NCI-H2196 (cell line): ENCODE measurements around the gene PMM1.

Experiments
- DNase-seq: peaks from one replicate; lab custom pipeline; 2025; ENCODE audit not compliant: unreplicated experiment; lab: John Stamatoyannopoulos, UW

Gene PMM1

DNA sequence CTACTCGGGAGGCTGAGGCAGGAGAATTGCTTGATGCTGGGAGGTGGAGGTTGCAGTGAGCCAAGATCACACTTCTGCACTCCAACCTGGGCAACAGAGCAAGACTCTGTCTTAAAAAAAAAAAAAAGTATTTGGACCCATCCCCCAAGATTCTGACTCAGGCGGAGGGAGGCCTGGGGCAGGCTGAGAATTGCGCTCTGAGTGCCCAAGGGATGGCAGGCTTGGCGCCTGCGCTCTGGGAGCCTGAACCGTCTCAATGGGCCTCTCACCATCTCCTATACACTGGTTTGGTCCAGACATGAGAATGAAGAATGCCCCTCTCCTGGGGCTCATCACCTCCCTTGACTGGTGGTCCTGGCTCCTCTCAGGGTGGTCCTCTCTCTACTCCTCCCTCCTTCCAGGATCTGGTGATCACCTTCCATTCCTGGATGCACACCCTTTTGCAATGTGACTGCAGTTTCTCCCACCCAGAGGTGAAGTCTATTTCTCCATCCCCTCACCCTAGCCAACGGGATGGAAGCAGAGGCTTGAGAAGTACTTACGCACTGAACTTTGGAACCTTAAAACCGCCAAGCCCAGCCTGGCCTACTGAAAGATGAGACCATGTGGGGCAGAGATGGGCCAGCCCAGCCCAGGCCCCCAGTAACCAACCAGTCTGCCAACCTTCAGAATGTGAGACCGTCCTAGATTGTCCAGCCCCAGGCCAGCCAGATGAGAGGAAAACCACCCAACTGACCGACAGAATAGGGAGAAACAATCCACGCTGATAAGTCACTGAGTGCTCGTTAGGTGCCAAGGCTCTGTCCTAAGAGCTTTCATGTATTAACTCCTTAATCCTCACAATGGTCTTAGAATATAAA is 50.3 kb downstream of the PMM1 start:
- DNase-seq = no peak

DNA sequence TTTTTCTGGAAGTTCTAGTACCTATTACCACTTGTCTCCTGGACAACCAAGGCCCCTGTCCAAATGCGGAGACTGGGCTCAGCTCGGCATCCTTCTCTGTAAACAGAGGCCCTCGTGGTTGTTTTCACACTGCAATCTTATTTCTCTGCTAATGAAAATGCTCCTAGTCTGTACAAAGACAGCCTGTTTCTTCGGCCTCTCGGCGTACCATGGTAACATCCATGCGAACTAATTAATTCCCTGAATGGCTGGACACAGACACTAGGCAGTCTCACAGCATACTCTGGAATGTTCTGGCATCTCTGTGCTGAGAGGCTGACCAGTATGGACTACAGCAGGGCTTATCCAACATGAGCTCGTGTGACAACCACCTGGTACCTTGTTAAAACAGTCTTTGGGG is 51.1 kb downstream of the PMM1 start:
- DNase-seq = no peak

DNA sequence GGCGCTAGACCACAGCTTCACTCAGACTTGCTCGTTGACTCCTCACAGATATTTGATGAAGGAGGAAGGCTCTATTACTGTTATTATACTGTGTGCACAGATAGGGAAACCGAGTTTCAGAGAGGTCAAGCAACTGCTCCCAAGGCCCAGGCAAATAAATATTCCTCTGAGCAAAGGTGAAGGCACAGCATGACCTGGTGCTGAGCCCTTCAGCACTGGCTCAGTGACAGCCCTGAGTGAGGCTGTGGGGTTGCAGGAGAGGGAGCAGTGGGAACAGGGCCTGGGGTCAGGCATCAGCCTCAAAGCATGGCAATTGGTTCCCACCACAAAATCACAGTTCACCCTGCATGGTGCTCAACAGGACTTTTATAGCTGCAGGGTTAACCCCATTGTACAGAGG is 52.4 kb downstream of the PMM1 start:
- DNase-seq = no peak

DNA sequence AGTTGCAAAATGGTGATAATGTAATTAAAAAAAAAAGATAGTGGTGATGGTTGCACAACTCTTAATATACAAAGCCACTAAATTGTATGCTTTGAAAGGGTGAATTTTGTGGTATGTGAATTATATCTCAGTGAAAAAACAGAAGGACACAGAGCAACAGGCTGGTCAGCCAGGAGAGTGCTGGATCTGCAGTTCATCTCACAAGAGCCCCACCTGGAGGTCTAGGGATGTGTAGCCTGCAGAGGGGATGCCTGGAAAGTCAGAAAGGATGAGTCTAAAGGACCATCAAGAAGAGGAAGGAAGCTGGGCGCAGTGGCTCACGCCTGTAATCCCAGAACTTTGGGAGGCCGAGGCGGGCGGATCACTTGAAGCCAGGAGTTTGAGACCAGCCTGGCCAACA is 54.4 kb downstream of the PMM1 start:
- DNase-seq = peak; percentile 16

DNA sequence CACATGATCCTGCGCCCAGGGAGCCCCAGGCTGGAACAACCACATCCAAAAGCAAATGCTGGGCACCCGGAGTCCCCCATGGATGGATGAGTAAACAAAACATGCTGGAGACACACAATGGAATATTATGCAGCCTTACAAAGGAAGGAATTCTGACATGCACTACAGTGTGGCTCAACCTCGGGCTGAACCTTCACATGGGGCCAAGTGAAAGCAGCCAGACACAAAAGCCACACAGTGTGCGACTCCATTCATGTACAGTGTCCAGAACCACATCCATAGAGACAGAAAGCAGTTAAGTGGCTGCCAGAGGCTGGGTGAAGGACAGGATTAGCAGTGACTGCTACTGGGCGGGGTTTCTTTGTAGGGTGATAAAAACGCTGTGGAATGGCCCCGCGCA is 55.4 kb downstream of the PMM1 start:
- no peak for DNase-seq

DNA sequence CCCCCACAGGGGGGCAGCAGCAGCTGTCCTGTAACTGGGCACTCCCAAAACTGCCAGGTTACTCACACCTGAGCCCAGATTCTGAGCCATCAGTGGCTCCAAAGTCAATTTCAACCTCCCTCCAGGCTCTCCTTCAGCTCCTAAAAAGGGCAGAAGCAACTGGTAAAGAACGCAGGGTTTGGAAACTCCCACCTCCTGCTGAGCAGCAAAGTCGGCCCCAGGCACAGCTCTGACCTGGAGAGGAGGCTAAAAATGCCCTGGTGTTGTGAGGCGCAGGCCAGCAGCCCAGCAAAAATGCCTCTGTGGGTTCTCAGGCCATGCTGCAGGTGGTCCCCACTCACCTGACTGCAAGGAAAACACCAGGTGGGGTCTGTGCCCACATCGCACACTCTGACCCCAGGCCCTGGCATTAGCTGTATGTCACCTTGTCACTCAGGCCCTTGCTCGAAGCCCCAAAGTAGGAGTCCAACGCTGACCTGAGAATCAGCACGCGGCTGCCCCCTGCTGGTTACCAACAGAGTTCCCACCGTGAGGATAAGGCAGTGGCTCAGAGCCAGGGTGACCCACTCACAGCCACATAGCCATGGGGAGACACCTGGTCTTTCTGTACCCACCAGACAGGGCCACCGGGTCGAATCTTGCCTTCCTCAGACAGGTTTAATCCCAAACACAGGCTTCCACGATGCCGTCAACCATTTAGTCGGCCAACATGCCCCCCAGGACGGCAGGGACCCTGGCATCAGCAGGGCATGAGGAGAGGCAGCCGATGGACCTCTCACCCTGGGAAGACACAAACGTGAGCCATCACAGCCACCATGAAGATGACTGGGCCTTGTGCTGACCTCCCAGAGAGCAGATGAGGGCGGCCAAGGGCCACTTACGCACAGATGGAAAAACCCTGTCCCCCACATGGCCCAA is 56.5 kb downstream of the PMM1 start:
- DNase-seq = peak; percentile 67

DNA sequence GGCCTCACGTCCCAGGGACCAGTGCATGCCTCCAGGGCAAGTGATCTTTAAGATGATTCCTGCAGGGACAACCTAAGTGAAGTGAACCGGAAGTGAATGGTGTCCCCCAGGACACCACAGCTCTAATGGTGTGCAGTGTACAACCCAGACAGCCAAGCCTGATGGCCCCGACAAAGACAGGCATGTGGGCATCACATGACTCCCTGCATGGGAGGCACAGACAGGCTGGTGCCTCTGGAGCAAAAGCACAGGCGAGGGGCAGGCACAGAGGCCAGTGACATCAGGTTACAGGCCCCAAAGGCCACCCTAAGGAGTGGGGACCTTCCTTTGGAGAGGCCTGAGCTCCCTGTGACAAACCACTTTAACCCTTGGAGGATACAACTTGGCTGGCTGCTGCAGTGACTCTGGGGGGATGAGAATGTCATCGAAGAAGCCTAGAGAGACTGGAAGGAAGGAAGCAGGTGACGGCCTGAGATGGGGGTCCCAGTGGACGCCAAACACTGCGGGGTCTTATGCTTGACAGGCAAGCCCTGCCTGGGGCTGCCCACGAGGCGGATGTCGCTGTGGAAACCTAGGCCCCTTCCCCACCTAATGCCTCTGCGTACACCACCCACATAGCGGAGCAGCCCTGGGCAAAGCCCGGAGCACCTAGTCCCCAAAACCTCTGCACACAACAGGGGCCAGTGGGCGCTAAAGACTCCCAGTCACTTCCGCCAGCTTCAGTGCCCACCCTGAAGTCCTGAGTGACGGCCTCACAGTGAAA is 57.7 kb downstream of the PMM1 start:
- no peak for DNase-seq

DNA sequence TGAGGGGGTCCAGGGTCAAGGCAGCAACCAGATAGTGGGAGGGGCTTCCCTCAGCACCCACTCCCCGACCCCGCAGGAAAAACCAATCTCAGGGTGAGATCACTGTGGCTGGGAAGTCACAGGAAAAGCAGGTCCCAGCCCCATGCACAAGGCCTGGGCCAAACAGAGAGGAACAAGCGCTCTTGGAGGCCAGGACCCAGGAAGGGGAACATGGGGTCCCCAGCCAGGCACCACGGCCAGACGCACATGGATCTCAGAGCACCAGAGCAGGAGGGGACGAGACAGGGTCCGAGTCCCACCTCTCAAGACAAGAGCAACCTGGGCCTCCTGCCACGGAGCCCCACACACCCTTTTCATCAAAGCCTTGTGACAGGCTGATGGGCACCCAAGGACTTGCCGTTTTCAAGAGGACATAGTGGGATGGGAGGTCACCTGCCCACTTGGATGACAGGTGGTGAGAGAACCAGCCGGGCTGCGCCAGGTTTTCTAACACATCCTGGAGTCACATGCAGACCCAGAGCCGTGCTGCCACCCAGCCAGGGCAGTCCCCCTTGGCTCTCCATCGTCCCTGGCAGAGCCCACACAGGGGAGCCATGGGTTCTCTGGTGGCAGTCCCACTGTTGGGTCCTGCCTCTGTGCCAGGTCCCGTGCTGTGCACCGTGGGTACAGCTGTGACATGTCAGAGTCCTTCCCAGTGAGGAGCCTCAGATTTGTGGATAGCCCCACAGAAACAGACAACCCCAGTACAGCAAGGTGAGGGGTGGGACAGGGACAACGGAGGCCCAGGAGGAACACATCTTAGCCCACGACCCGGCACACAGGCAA is 58.5 kb downstream of the PMM1 start:
- no peak for DNase-seq

DNA sequence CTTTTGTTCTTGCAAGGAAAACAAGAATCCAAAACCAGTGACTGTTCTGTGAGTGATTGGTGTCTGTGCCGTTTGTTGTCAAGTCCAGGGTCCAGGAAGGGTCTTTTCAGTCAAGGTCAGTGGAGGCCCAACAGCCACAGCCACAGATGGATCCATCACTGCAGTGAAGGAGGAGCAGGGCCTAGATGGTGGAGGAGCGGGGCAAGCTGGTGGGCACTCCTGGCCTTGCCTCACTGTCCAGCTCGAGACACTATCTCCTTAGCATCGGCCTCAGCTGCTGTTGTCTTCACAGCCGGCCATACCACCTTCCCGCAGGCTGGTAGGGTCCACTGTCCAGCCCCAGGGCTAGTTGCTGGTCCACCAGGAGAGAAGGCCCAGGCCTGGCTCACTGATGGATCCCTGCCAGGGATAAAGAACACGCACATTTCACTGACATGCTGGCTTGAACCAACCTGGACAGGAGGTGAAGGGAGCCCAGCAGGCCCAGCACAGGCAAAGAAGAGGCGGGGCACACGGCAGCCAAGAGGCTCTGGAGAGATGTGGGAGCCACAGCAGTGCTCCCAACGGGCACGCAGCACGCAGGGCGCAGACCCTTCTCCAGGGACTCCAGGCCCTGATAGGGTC is 60.6 kb downstream of the PMM1 start:
- DNase-seq = no peak

DNA sequence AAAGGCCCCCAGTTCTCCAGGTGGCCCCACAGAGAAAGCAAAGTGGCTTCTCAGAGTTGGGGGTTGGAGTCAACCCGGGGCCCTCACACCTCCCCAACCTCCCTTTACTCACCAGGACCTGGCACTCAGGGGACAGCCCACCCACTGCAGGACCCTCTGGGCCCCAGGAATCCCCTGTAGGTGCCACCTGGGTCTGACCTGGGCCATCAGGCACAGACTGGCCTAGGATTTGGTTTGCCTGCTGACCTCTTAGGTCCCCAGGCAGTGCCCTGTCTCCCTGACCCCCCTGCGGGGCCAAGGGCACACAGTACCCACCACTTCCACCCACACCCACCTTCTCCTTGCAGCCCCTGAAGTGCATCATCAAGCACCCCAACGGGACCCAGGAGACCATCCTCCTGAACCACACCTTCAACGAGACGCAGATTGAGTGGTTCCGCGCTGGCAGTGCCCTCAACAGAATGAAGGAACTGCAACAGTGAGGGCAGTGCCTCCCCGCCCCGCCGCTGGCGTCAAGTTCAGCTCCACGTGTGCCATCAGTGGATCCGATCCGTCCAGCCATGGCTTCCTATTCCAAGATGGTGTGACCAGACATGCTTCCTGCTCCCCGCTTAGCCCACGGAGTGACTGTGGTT is 61.4 kb downstream of the PMM1 start:
- DNase-seq = no peak
